Pancreas (tissue), 10 donors: ENCODE data around the gene ADCY10. TPM values are rescaled to one million over a fixed set of nuclear protein-coding genes. Genes with fewer than 3 reads are reported as not detected.
A peak's percentile ranks its signal among the peaks of the same experiment; 100 is the strongest.

Experiments
- ATAC-seq, 4 donors: fragments of 200-7000 bp; cut with Tn5 transposase; one replicate each; pipeline versions ENCODE4 v1.8.0 to v1.9.1; 2020; ENCODE audit warnings: mild to moderate bottlenecking in 4 of 4, moderate library complexity in 4 of 4
- DNase-seq, 6 donors: peaks; one replicate each; pipeline ENCODE4 v3.0.0-alpha.2; 2020
- FAIRE-seq: peaks from 2 replicates; lab custom pipeline; 2012; peaks lifted over from hg19 to GRCh38; lab: Jason Lieb, UNC
- H3K27ac ChIP-seq, 4 donors: fragments of 200-600 bp; sonication (generic); 1 replicate in 3 of 4; 2 replicates in 1 of 4; pipeline versions ENCODE4 v1.5.0 to v1.8.0; 2020
- H3K27me3 ChIP-seq, 4 donors: fragments of 200-600 bp; one replicate each; pipeline ENCODE4 v1.8.0; 2021
- H3K36me3 ChIP-seq, 3 donors: fragments of 200-600 bp; sonication (generic) in 1 of 3; one replicate each; pipeline versions ENCODE4 v1.5.0 to v1.8.0; 2020 to 2021
- H3K4me1 ChIP-seq, 3 donors: fragments of 200-600 bp; one replicate each; pipeline ENCODE4 v1.8.0; 2021
- H3K4me3 ChIP-seq, 4 donors: fragments of 200-600 bp; sonication (generic) in 2 of 4; one replicate each; pipeline versions ENCODE4 v1.5.0 to v1.8.0; 2020 to 2021
- H3K9me3 ChIP-seq, 4 donors: fragments of 200-600 bp; one replicate each; pipeline ENCODE4 v1.8.0; 2021
- CTCF ChIP-seq, 4 donors: fragments of 200-600 bp; sonication (generic) in 3 of 4; IDR thresholded peaks; one replicate each; pipeline versions ENCODE4 v1.5.0 to v1.8.0; 2021; ENCODE audit warnings: antibody characterized with exemption in 4 of 4
- WGBS, 2 donors: extraction: QIAGEN DNeasy Blood & Tissue Kit; methylation state at CpG; one replicate each; pipeline ENCODE4 v1.1.7; 2013; 5-methylcytosine and 5-hydroxymethylcytosine counted together
- intact Hi-C, 3 donors: fragments of 100-400 bp; cut with DNase I; formaldehyde crosslinking; loops; one replicate each; pipeline versions ENCODE4 v1.11.1 to v1.14.2; 2022
- polyA plus RNA-seq, 2 donors: library from polyadenylated mRNA; stranded (reverse); fragments of 200-250 nt; gene quantifications; one replicate each; pipeline ENCODE4 v1.2.3, GENCODE V29; 2013
- total RNA-seq, 6 donors: library from RNA; stranded (reverse); fragmentation: NEBNext Ultra II Directional in 4 of 6; extraction: Animal tissue kit (Norgen Biotek cat#: 25700) in 4 of 6; gene quantifications; one replicate each; pipeline versions ENCODE4 v1.2.1 to v1.2.4, GENCODE V29; 2021 to 2023
- donor health status: healthy with polysubstance abuse.
- donor health status: DM: no; HTN: no; CAD: no; lungs with moderate emphysema.
- donor health status: DM: no; HTN: no; CAD: no.
- donor health status: control.
- donor health status: control.
- donor health status: Bipolar disorder and iron deficiency.
- donor health status: DM: yes; HTN: yes; CAD: no.
- donor health status: DM: no; HTN: no; CAD: no.
- donor health status: DM: no; HTN: no; CAD: no.
- donor health status: DM: yes; HTN: yes; CAD: no.

ADCY10 gene
- total and polyA plus RNA-seq, 8 donors: 0.03 to 0.31 (median 0.16) TPM; not detected in 1

GRCh38 chr1:167947733-167948132, 33.8 kb upstream of the ADCY10 start:
- FAIRE-seq: no peak
- Histone ChIP-seq H3K27ac (no peak overlapping the region), H3K27me3 (no peaks in the 10 kb centered on the region), H3K36me3 (peaks cover 0 to 4% (median 0%) of the 10 kb centered on the region in 3 donors), H3K9me3 (no peaks in the 10 kb centered on the region), H3K4me1 (peaks cover 3 to 18% (median 13%) of the 10 kb centered on the region in 3 donors), H3K4me3 (no peak overlapping the region)
- intact Hi-C loops: no loop called here
- DNase-seq: no peak
- no peak for ATAC-seq
- 86% methylated on average over 2 of the region's 2 CpGs for WGBS, 2 donors
- TF ChIP-seq CTCF (IDR thresholded peaks at IDR 0.05): no peak

- no peaks in the 10 kb centered on the region for H3K9me3 ChIP-seq
- DNase-seq: no peak
- ATAC-seq: no peak
- no peak overlapping the region for H3K4me3 ChIP-seq
- H3K4me1 ChIP-seq: peaks cover 3 to 19% (median 13%) of the 10 kb centered on the region in 3 donors
- H3K27ac ChIP-seq: no peak overlapping the region
- WGBS, 2 donors: 86 to 91% methylated on average over 9 of the region's 9 CpGs
- H3K36me3 ChIP-seq: no peaks in the 10 kb centered on the region
- intact Hi-C loops: no loop called here
- no peaks in the 10 kb centered on the region for H3K27me3 ChIP-seq
- no peak for FAIRE-seq
- no peak for TF ChIP-seq CTCF (IDR thresholded peaks at IDR 0.05)
These were observed 29.6 kb upstream of the ADCY10 start for GRCh38 chr1:167943541-167943940.

- no peak for TF ChIP-seq CTCF (IDR thresholded peaks at IDR 0.05)
- Histone ChIP-seq H3K9me3 (no peaks in the 10 kb centered on the region), H3K36me3 (no peaks in the 10 kb centered on the region), H3K4me3 (no peak overlapping the region), H3K27ac (no peak overlapping the region), H3K27me3 (no peaks in the 10 kb centered on the region), H3K4me1 (peaks cover 0 to 15% (median 0%) of the 10 kb centered on the region in 3 donors)
- intact Hi-C loops: no loop called here
- DNase-seq (no peak), ATAC-seq (no peak), FAIRE-seq (no peak)
- WGBS, 2 donors: 90 to 94% methylated on average over 2 of the region's 2 CpGs
These were observed 26.3 kb upstream of the ADCY10 start for GRCh38 chr1:167940264-167940663.

- DNase-seq (no peak), ATAC-seq (no peak), FAIRE-seq (no peak)
- no peaks in the 10 kb centered on the region for H3K36me3 ChIP-seq
- H3K27me3 ChIP-seq: no peaks in the 10 kb centered on the region
- H3K4me3 ChIP-seq: peak overlapping the region in 3 of 4 donors; percentile 79 to 84 (median 83)
- no peaks in the 10 kb centered on the region for H3K9me3 ChIP-seq
- H3K27ac ChIP-seq: peak overlapping the region in 2 of 4 donors; percentile 97
- H3K4me1 ChIP-seq: peaks cover 0 to 26% (median 10%) of the 10 kb centered on the region in 3 donors
- WGBS, 2 donors: 29 to 40% methylated on average over 5 of the region's 5 CpGs
- intact Hi-C loops: no loop called here
- TF ChIP-seq CTCF (IDR thresholded peaks at IDR 0.05): no peak
These were observed 24.2 kb upstream of the ADCY10 start for GRCh38 chr1:167938080-167938636.

GRCh38 chr1:167937709-167938010, 23.7 kb upstream of the ADCY10 start:
- Histone ChIP-seq H3K9me3 (no peaks in the 10 kb centered on the region), H3K27ac (peak overlapping the region in 3 of 4 donors; percentile 94 to 97 (median 97)), H3K27me3 (no peaks in the 10 kb centered on the region), H3K4me1 (peaks cover 0 to 26% (median 10%) of the 10 kb centered on the region in 3 donors), H3K4me3 (peak overlapping the region; percentile 75 to 84 (median 81)), H3K36me3 (no peaks in the 10 kb centered on the region)
- TF ChIP-seq CTCF (IDR thresholded peaks at IDR 0.05): no peak
- no peak for ATAC-seq
- WGBS, 2 donors: 0 to 1% methylated on average over 5 of the region's 5 CpGs
- DNase-seq: no peak
- intact Hi-C loops: no loop called here
- peak; percentile 54 for FAIRE-seq
